ENCODE measurements around the gene FOCAD.

The FOCAD gene

DNA sequence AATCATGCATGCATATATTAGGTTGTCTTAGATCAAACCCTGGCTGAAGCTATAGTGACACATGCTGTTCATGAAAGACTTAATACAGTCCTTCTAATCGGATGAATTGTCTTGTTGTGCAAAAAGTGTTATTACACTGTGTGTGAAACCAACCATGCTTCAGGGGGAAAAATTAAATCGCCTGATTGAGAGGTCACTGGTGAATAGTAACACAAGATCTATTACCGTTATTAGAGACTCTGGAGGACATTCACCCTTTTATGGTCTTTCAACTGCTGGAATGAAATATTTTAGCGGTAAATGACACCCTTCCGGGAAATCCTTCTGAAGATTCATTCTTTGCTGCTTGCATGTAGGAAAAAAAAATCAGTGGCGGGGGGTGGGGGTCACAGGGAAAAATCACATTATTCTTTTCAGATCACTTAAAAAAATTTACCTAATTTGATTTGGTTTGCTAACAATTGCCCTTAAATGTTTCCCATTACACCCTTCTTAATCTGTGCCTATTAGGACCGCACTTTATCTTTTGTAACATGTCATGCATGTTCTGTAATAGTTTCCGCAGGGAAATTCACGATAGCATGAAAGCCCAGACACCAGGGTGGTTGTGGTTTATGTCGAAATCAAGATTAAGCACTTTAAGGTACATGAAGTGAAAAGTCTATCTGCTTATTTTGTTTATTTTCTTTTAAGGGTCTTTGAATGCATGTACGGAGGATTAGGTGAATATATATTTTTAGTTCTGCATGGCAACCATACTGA lies 120.6 kb downstream of the FOCAD start:
- DNase-seq (ENCODE audit: low read depth): no peak

DNA sequence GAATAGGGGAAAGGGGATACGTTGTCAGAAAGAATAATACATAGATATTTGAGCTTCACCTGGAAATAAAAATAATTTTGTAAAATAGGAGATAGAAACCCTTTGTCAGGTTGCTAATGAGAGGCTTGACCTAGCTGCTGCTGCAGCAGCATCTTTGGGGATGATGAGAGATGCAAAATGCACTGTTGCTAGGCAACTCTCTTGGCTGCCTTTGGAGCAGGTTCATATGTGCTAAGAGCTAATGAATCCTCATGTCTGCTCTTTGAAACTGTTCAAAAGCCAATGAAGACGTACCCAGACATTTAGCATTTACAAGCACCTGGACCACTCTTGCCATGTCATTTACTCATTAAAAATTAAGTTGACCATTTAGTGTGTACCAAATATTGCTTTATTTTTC lies 121.7 kb downstream of the FOCAD start:
- no peak for DNase-seq (ENCODE audit: low read depth)

GRCh38 chr9:20808002-20808401 lies 123.9 kb downstream of the FOCAD start:
- no peak for DNase-seq (ENCODE audit: low read depth)

- DNase-seq (ENCODE audit: low read depth): no peak
Measured at GRCh38 chr9:20811872-20812271, 127.8 kb downstream of the FOCAD start.

DNA sequence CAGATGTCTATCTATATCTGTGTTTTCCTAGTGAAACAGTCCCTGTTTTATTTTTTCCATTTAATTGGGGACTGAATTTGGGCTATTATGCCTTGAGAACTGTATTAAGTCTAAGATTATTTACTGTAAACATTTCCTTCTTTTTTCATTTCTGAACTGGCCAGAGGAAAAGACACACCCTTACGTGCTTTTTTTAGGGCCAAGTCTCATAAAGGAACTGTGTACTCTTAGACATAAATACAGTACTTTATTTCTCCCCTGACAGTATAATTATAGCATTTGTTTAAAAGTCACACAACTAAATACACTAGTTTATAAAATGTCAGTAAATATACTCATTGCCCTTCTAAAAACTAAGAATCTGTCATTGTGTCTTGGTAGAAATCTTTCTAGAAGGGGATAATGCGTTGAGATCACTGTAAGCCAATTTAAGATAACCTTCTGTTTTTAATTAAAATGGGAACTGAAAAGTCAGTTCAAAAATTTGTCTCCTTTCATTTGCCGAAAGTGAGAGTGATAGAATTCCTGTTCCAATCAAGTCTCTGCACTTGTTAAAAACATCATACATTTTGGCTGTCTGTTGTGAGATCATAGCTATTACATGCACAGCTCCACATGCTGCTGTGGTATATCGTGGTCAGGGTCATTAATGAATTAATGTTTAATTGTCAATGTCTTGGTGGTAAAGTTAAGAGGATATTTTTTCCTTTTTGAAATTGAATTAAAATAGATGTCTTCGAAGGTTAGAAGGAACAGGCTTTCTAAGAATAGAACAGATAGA lies 132.1 kb downstream of the FOCAD start:
- DNase-seq (ENCODE audit: low read depth): no peak

DNA sequence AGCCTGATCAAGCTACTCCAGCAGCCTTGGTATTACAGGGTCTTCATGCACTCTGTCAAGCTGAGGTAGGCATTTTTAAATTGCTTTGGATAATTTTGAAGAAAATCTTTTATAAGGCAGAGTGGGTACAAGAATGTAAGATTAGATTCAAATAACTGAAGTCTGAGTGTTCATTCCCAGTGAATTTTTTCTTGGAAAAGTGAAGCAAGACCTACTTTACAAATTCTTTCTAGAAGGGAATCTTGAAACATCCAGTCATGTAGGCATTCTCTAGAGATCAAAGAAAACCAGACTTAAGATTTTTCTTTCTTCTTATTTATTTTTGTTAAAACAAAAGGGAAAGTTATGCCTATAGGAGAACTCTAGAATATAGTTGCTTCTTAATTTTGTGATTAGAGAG lies 139.0 kb downstream of the FOCAD start:
- no peak for DNase-seq (ENCODE audit: low read depth)

DNA sequence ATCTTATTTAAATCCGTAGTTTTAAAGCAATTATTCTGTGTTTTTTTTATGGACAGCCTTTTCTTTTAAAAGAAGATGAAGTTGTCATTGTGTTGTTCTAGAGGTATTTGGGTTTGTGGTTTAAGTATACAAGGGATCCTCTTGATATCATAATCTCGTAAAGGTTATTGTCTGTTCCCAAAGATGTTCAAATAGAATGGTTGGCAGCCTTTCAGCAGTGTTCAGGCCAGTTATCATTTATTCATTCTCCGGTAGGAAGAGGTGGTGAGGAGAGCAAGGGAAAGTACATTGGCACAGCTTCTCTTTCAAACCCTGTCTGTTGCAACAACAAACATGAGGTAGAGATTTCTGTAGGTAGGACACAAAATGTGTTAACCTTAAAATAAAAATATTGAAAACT lies 147.0 kb downstream of the FOCAD start:
- no peak for DNase-seq (ENCODE audit: low read depth)

DNA sequence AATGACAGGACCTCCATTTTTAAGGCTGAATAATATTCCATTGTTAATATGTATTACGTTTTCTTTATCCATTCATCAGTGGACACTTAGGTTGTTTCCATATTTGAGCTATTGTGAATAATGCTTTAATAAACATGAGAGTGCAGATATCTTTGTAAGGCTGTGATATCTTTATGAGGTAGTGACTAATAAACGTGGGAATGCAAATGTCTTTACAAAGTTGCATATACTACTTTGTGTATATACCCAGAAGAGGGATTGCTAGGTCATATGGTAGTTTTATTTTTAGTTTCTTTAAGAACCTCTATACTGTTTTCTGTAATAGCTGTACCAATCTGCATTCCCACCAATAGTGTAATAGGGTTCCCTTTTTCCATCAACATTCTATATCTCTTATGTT lies 148.7 kb downstream of the FOCAD start:
- no peak for DNase-seq (ENCODE audit: low read depth)

DNA sequence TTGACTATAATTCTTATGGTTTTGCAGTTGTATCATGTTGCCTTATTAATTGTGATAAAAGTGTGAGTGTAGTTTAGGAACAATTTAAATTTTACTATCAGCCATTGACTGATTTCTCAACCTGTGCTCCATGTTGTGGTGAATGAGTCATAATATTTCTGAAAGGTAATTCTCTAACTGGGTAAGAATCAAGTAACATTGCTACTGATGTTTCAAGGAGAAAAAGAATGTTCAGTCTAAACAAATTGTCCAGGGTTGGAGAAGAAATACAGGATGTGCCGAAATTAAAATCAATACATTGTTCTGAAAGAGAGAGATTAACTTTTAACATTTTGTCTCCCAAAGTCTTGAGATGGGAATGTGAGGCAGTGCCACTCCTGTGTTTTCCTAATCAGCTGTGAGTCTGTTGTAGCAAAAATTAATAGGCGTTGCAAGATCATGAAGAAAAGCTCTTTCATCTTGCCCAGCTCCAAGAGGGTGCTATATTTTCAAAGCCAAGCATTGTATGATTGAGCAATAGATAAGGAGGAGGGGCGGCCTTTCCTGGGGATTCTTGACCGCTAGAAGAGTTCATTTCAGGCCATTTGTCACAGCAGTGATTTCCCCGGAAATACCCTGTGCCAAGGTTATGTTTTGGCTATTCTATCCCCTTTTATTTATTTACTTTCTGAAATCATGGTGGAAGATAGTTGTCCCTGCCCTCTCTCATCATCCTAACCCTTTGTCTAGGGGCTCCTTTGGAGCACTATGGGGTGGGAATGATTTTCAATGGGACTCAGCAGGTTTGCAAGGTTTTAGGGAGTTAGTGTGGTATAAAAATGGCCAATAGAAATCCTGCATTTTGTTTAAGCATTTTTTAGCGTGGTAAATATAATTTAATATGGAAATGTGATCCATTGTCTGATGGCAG lies 151.6 kb downstream of the FOCAD start:
- no peak for DNase-seq (ENCODE audit: low read depth)

GRCh38 chr9:20837166-20837565 lies 153.1 kb downstream of the FOCAD start:
- no peak for DNase-seq (ENCODE audit: low read depth)

DNA sequence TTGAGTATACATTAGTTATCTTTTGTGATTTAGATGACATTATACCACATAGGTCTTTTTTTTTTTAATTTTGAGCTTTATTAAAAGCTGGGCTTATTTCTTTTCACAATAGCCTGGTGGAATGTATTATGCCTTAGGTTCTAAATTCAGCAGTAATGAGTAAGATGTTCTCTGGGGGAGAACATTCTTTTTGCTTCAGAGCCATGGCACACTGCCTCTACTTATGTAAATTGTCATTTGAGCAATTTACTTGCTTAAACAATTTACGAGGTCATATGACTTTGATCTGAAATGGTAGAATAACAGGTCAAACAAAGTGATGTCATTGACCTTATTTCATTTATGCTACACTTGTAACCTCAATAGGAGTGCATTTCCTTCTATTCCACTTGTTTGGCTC lies 154.2 kb downstream of the FOCAD start:
- DNase-seq (ENCODE audit: low read depth): no peak

DNA sequence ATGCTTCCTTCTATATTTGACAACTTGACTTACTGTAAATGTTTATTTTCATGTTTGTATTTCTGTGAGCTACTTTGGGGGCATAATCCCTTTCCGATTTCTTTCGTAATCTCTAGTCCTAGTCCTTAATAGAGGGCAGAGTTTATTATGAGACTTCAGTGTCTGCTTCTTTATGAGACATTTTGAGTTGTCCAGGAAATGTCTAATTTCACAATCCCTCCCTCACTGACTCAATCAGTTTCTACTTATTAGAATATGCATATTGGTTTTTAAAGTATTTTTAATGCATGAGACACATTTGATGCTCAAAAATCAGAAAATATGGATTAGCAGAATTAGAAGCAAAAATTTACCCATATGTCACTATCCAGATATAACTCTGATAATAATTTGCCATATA lies 160.9 kb downstream of the FOCAD start:
- DNase-seq (ENCODE audit: low read depth): no peak

- DNase-seq (ENCODE audit: low read depth): no peak
Measured at GRCh38 chr9:20848490-20848889, 164.4 kb downstream of the FOCAD start.

GRCh38 chr9:20853866-20854265 lies 169.8 kb downstream of the FOCAD start:
- no peak for DNase-seq (ENCODE audit: low read depth)

- DNase-seq (ENCODE audit: low read depth): no peak
Measured at GRCh38 chr9:20854444-20854843, 170.4 kb downstream of the FOCAD start.

GRCh38 chr9:20863945-20864344 lies 179.9 kb downstream of the FOCAD start:
- DNase-seq (ENCODE audit: low read depth): no peak

GRCh38 chr9:20865347-20865746 lies 181.3 kb downstream of the FOCAD start:
- no peak for DNase-seq (ENCODE audit: low read depth)

GRCh38 chr9:20870115-20870514 lies 186.1 kb downstream of the FOCAD start:
- no peak for DNase-seq (ENCODE audit: low read depth)

GRCh38 chr9:20872340-20872977 lies 188.4 kb downstream of the FOCAD start:
- DNase-seq (ENCODE audit: low read depth): no peak

DNA sequence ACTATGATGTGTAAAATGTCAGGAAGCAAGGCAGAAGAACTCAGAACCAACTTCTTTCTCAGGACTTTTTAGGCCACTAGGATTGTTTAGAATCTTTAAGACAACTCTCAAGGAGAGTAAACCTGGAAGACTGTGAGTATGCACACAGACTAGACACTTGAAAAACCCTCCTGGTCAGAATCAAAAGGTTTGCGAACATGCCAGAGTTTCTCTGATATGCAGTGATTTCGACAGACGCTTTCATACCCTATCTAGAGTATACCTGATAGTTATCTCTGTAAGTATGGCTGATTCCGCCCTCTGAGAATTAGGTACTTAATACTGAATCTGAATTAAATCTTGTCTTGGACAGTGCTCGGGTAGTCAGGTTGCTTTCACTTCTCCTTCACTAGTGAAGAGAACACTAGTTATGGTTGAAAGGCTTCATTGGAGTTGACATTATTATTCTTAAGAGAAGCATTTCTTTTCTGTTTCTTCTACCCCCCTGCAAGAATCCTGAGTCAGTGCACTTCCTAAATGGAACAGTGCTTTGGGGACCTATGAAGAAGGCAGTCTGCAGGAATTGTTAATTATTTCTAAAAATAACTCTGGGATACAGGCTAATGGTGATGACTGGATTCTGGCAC lies 189.3 kb downstream of the FOCAD start:
- no peak for DNase-seq (ENCODE audit: low read depth)

DNA sequence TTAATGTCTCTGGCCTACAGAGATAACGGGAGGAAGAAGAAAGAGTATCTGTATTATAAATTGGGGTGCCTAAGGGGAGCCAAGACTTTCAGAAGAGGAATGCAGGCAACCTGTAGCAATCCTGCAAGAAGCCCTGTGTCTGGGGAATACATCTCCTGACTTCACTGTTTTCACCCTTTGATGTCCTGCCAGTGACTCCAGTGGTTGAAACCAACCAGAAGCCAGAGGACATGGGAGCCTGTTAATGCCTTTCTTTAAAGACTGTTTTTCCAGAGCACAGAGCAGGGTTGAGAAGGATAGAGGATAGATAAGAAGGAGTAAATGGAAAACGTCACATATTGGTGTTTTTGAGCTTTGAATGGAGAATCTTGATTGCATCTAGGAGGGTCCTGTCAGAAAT lies 196.2 kb downstream of the FOCAD start:
- DNase-seq (ENCODE audit: low read depth): no peak

GRCh38 chr9:20880675-20881074 lies 196.6 kb downstream of the FOCAD start:
- no peak for DNase-seq (ENCODE audit: low read depth)
